HepG2 (cell line): ENCODE data around the gene NOX3. TPM values are rescaled to one million over a fixed set of nuclear protein-coding genes. Genes with fewer than 3 reads are reported as not detected.

ENCODE experiments used
- ATAC-seq: fragments of 200-7000 bp; cut with Tn5 transposase; 3 replicates; pipeline ENCODE4 v1.9.1; 2020; ENCODE audit warnings: mild to moderate bottlenecking, moderate library complexity
- BruUV-seq: library from RNA; stranded (reverse); fragments of 400-500 nt; replicated peaks from 2 replicates; lab custom pipeline; 2021; lab: Mats Ljungman, UMichigan
- CTCF ChIA-PET: fragments of 300-600 bp; formaldehyde crosslinking; extraction: SDS; loops from one replicate; lab custom pipeline; 2021; ENCODE audit warnings: low total read pairs, inconsistent platforms, low intra/inter-chr PET ratio; lab: Yijun Ruan, JAX
- POLR2A ChIA-PET: fragments of 350-600 bp; sonication (Branson Sonifier 250); formaldehyde crosslinking; loops from one replicate; lab custom pipeline; 2020; ENCODE audit warnings: antibody characterized with exemption, inconsistent platforms; lab: Yijun Ruan, JAX
- DNase-seq: peaks from one replicate; pipeline ENCODE4 v3.0.0-alpha.2; 2015; ENCODE audit warnings: low spot score
- FAIRE-seq: peaks from 3 replicates; lab custom pipeline; 2011; peaks lifted over from hg19 to GRCh38; lab: Jason Lieb, UNC
- H2AFZ ChIP-seq: one replicate; pipeline ENCODE4 v1.6.1; 2011; ENCODE audit warnings: low read length, inconsistent platforms
- H3K27ac ChIP-seq: fragments of 300-600 bp; 3 replicates; pipeline ENCODE4 v1.8.0; 2011; ENCODE audit warnings: mixed run types, mild to moderate bottlenecking, mixed read lengths, low read length, inconsistent platforms; ENCODE audit not compliant: insufficient read depth; ENCODE audit errors: extremely low read length
- H3K27me3 ChIP-seq, 2 experiments: fragments of 200-600 bp in 1 of 2; 2 replicates in 1 of 2; 3 replicates in 1 of 2; pipeline versions ENCODE4 v1.6.0 to v1.8.0; 2011; ENCODE audit warnings: low read length in 2 of 2, mild to moderate bottlenecking in 2 of 2, moderate library complexity in 2 of 2, inconsistent platforms in 1 of 2; ENCODE audit not compliant: insufficient read depth in 2 of 2, control insufficient read depth in 1 of 2
- H3K36me3 ChIP-seq, 2 experiments: fragments of 200-600 bp in 1 of 2; replicated peaks in 1 of 2; 2 replicates in 1 of 2; 3 replicates in 1 of 2; pipeline versions ENCODE4 v1.5.1 to v1.8.0; 2011; ENCODE audit warnings: low read length in 2 of 2, inconsistent platforms in 1 of 2; ENCODE audit not compliant: insufficient read depth in 2 of 2, control insufficient read depth in 1 of 2
- H3K4me1 ChIP-seq: 2 replicates; pipeline ENCODE4 v1.5.1; 2012; ENCODE audit warnings: low read length, inconsistent platforms; ENCODE audit not compliant: insufficient read depth
- H3K4me2 ChIP-seq: 2 replicates; pipeline ENCODE4 v1.6.0; 2011; ENCODE audit warnings: low read depth, low read length, inconsistent platforms
- H3K4me3 ChIP-seq, 3 experiments: fragments of 200-600 bp in 1 of 3; sonication (generic), shearing (Covaris generic) in 1 of 3; replicated peaks in 1 of 3; 2 replicates each; pipeline ENCODE4 v1.5.1; 2011 to 2016; ENCODE audit warnings: low read length in 3 of 3, inconsistent platforms in 2 of 3, low read depth in 2 of 3, mild to moderate bottlenecking in 2 of 3, control low read depth in 1 of 3, mixed read lengths in 1 of 3; ENCODE audit not compliant: insufficient read depth in 1 of 3
- H3K79me2 ChIP-seq: one replicate; pipeline ENCODE4 v1.6.1; 2011; ENCODE audit warnings: low read length, inconsistent platforms; ENCODE audit not compliant: insufficient read depth
- H3K9ac ChIP-seq: 2 replicates; pipeline ENCODE4 v1.6.0; 2011; ENCODE audit warnings: mild to moderate bottlenecking, low read depth, low read length, inconsistent platforms; ENCODE audit not compliant: insufficient read depth
- H3K9me3 ChIP-seq: 2 replicates; pipeline ENCODE4 v1.5.1; 2012; ENCODE audit warnings: mild to moderate bottlenecking, low read length
- H4K20me1 ChIP-seq: 2 replicates; pipeline ENCODE4 v1.6.0; 2011; ENCODE audit warnings: inconsistent platforms, mild to moderate bottlenecking, low read length, moderate library complexity; ENCODE audit not compliant: insufficient read depth
- GPBP1L1 ChIP-seq: sonication (generic); formaldehyde crosslinking; IDR thresholded peaks from 2 replicates; pipeline ENCODE4 v1.5.0; 2020; ENCODE audit warnings: mild to moderate bottlenecking, missing genetic modification reagents
- IRF2 ChIP-seq: IDR thresholded peaks from 2 replicates; pipeline ENCODE4 v1.6.1; 2018; ENCODE audit warnings: missing genetic modification reagents, missing compliant biosample characterization
- KLF12 ChIP-seq: sonication (generic); formaldehyde crosslinking; IDR thresholded peaks from 2 replicates; pipeline ENCODE4 v1.4.0; 2020; ENCODE audit warnings: missing genetic modification reagents, borderline replicate concordance
- NFE2L1 ChIP-seq: sonication (generic); formaldehyde crosslinking; IDR thresholded peaks from 2 replicates; pipeline ENCODE4 v1.4.0; 2020; ENCODE audit warnings: missing genetic modification reagents, mild to moderate bottlenecking, borderline replicate concordance
- PHF20 ChIP-seq: sonication (generic); formaldehyde crosslinking; IDR thresholded peaks from 2 replicates; pipeline ENCODE4 v1.5.0; 2020; ENCODE audit warnings: mild to moderate bottlenecking, missing genetic modification reagents
- ZFP36 ChIP-seq: fragments of 150-350 bp; IDR thresholded peaks from 2 replicates; pipeline ENCODE4 v1.6.1; 2018; ENCODE audit warnings: borderline replicate concordance, low read length, low read depth; ENCODE audit not compliant: partially characterized antibody
- ZFY ChIP-seq: sonication (generic); formaldehyde crosslinking; IDR thresholded peaks from 2 replicates; pipeline ENCODE4 v1.4.0; 2020; ENCODE audit warnings: missing genetic modification reagents
- ZNF501 ChIP-seq: sonication (generic); formaldehyde crosslinking; IDR thresholded peaks from 2 replicates; pipeline ENCODE4 v1.5.1; 2020; ENCODE audit warnings: mild to moderate bottlenecking, moderate library complexity, missing genetic modification reagents
- ZNF709 ChIP-seq: sonication (generic); formaldehyde crosslinking; IDR thresholded peaks from 2 replicates; pipeline ENCODE4 v1.5.0; 2020; ENCODE audit warnings: mild to moderate bottlenecking, missing genetic modification reagents
- ZNF75D ChIP-seq: sonication (generic); formaldehyde crosslinking; IDR thresholded peaks from 2 replicates; pipeline ENCODE4 v1.8.1; 2023; ENCODE audit warnings: missing genetic modification reagents, mild to moderate bottlenecking, borderline replicate concordance
- ZNF773 ChIP-seq: sonication (generic); formaldehyde crosslinking; IDR thresholded peaks from 2 replicates; pipeline ENCODE4 v1.4.0; 2020; ENCODE audit warnings: missing genetic modification reagents, borderline replicate concordance
- ZNF781 ChIP-seq: sonication (generic); formaldehyde crosslinking; IDR thresholded peaks from 2 replicates; pipeline ENCODE4 v1.5.1; 2020; ENCODE audit warnings: borderline replicate concordance, mild to moderate bottlenecking, missing genetic modification reagents; ENCODE audit errors: not compliant biosample characterization
- WGBS: methylation state at CpG from one replicate; pipeline ENCODE4 v1.1.6; 2017; ENCODE audit warnings: low lambda C conversion rate; 5-methylcytosine and 5-hydroxymethylcytosine counted together
- in situ Hi-C: cut with HindIII; loops from 2 replicates; pipeline ENCODE4 v1.10.0; 2017; ENCODE audit warnings: low pct_unique_long_range_greater_than_20kb; ENCODE audit not compliant: extremely low pct_ligation_motif_present
- intact Hi-C: fragments of 100-400 bp; cut with micrococcal nuclease; formaldehyde crosslinking; loops from one replicate; pipeline ENCODE4 v1.10.0; 2022; ENCODE audit not compliant: unreplicated experiment
- polyA plus RNA-seq, 8 experiments: library from polyadenylated mRNA; depleted of rRNA in 3 of 8; stranded (reverse) in 7 of 8; unstranded in 1 of 8; fragments of >200 nt; fragmentation: Illumina TruSeq in 4 of 8; extraction: Trizol in 4 of 8; gene quantifications; 2 replicates each; pipeline versions ENCODE4 v1.2.1 to v1.2.3, GENCODE V29; 2011 to 2016; ENCODE audit warnings: low read depth in 4 of 8, missing spikeins in 1 of 8, mixed read lengths in 1 of 8; ENCODE audit not compliant: insufficient read depth in 1 of 8
- total RNA-seq, 5 experiments: library from RNA; depleted of rRNA; stranded (reverse); fragments of >200 nt; fragmentation: Illumina TruSeq; extraction: Trizol; gene quantifications; 2 replicates each; pipeline ENCODE4 v1.2.3, GENCODE V29; 2016; ENCODE audit warnings: low read depth in 1 of 5
- TF ChIP-seq, protein P1 (sequence below): sonication (generic); formaldehyde crosslinking; conservative IDR thresholded peaks from 2 replicates; pipeline ENCODE4 v1.4.0; 2020; ENCODE audit warnings: missing genetic modification reagents
- TF ChIP-seq, protein P2 (sequence below): sonication (generic); formaldehyde crosslinking; IDR thresholded peaks from 2 replicates; pipeline ENCODE4 v1.4.0; 2020; ENCODE audit warnings: missing genetic modification reagents
- TF ChIP-seq, protein P3 (sequence below): sonication (generic); formaldehyde crosslinking; IDR thresholded peaks from 2 replicates; pipeline ENCODE4 v1.4.0; 2020; ENCODE audit warnings: missing genetic modification reagents

The NOX3 gene
- total and polyA plus RNA-seq, 2 of the 13 experiments (the other 11 are each of a cell fraction or from before 2014, with no cell fraction given): 0.09 to 0.18 TPM

DNA sequence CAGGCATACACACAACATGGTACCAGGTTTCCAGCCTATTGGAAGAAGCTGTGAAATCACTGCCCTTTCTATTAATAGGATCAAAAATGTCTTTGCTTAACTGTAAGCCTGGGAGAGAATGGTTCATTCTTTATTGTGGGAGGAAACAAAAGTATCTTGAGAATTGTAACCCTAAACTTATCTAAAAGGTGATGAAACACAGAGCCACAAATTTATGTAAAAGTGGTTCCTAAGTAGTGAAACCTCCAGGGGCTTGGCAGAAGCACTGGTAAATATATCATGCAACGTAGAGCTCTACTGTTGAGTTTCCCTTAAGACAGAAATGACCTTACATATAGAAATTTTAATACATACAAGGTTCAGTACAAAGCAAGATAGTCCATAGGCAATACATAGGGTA lies 17.2 kb upstream of the NOX3 start:
- FAIRE-seq (no peak), DNase-seq (no peak), ATAC-seq (no peak)
- Histone ChIP-seq H3K4me1 (no peaks in the 10 kb centered on the region), H3K27me3 (no peaks in the 10 kb centered on the region), H2AFZ (no peak overlapping the region), H3K9me3 (peaks cover 35% of the 10 kb centered on the region), H3K36me3 (no peaks in the 10 kb centered on the region), H3K4me2 (no peak overlapping the region), H3K4me3 (no peak overlapping the region), H4K20me1 (no peaks in the 10 kb centered on the region), H3K27ac (no peak overlapping the region), H3K9ac (no peak overlapping the region), H3K79me2 (no peaks in the 10 kb centered on the region)
- in situ Hi-C loops (no loop called here), intact Hi-C loops (no loop called here)
- POLR2A ChIA-PET: interaction anchor here (1.0 kb wide), 1 partner anchor 144 kb away, joined by 3 read pairs; no protein-coding TSS in a partner anchor
- CTCF ChIA-PET: no interaction called here
- BruUV-seq: no TSS peak
- WGBS: 85% methylated on average over 1 of the region's 1 CpG
- TF ChIP-seq, protein P1, sequence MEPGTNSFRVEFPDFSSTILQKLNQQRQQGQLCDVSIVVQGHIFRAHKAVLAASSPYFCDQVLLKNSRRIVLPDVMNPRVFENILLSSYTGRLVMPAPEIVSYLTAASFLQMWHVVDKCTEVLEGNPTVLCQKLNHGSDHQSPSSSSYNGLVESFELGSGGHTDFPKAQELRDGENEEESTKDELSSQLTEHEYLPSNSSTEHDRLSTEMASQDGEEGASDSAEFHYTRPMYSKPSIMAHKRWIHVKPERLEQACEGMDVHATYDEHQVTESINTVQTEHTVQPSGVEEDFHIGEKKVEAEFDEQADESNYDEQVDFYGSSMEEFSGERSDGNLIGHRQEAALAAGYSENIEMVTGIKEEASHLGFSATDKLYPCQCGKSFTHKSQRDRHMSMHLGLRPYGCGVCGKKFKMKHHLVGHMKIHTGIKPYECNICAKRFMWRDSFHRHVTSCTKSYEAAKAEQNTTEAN (CRISPR knock-in tag): no peak
- TF ChIP-seq ZNF501 (CRISPR knock-in tag): no peak
- TF ChIP-seq NFE2L1 (CRISPR knock-in tag): no peak
- no peak for TF ChIP-seq KLF12 (CRISPR knock-in tag)
- TF ChIP-seq ZFP36: no peak
- TF ChIP-seq, protein P2, sequence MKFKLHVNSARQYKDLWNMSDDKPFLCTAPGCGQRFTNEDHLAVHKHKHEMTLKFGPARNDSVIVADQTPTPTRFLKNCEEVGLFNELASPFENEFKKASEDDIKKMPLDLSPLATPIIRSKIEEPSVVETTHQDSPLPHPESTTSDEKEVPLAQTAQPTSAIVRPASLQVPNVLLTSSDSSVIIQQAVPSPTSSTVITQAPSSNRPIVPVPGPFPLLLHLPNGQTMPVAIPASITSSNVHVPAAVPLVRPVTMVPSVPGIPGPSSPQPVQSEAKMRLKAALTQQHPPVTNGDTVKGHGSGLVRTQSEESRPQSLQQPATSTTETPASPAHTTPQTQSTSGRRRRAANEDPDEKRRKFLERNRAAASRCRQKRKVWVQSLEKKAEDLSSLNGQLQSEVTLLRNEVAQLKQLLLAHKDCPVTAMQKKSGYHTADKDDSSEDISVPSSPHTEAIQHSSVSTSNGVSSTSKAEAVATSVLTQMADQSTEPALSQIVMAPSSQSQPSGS (CRISPR knock-in tag): no peak
- TF ChIP-seq PHF20 (CRISPR knock-in tag): no peak
- no peak for TF ChIP-seq ZFY (CRISPR knock-in tag)
- no peak for TF ChIP-seq ZNF709
- TF ChIP-seq, protein P3, sequence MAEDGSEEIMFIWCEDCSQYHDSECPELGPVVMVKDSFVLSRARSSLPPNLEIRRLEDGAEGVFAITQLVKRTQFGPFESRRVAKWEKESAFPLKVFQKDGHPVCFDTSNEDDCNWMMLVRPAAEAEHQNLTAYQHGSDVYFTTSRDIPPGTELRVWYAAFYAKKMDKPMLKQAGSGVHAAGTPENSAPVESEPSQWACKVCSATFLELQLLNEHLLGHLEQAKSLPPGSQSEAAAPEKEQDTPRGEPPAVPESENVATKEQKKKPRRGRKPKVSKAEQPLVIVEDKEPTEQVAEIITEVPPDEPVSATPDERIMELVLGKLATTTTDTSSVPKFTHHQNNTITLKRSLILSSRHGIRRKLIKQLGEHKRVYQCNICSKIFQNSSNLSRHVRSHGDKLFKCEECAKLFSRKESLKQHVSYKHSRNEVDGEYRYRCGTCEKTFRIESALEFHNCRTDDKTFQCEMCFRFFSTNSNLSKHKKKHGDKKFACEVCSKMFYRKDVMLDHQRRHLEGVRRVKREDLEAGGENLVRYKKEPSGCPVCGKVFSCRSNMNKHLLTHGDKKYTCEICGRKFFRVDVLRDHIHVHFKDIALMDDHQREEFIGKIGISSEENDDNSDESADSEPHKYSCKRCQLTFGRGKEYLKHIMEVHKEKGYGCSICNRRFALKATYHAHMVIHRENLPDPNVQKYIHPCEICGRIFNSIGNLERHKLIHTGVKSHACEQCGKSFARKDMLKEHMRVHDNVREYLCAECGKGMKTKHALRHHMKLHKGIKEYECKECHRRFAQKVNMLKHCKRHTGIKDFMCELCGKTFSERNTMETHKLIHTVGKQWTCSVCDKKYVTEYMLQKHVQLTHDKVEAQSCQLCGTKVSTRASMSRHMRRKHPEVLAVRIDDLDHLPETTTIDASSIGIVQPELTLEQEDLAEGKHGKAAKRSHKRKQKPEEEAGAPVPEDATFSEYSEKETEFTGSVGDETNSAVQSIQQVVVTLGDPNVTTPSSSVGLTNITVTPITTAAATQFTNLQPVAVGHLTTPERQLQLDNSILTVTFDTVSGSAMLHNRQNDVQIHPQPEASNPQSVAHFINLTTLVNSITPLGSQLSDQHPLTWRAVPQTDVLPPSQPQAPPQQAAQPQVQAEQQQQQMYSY: no peak
- no peak for TF ChIP-seq ZNF773 (CRISPR knock-in tag)
- no peak for TF ChIP-seq ZNF75D (CRISPR knock-in tag)
- no peak for TF ChIP-seq IRF2 (CRISPR knock-in tag)
- no peak for TF ChIP-seq ZNF781 (CRISPR knock-in tag)
- TF ChIP-seq GPBP1L1: no peak
